MM.1S (cell line): ENCODE results near the gene TNRC18.

Experiments
- EZH2 ChIP-seq: fragments of 300-600 bp; sonication (generic); optimal IDR thresholded peaks from 2 replicates; pipeline ENCODE3; 2017; ENCODE audit warnings: low read depth, mild to moderate bottlenecking, antibody characterized with exemption, low read length, mixed read lengths
- EZH2phosphoT487 ChIP-seq: fragments of 300-600 bp; sonication (generic); IDR thresholded peaks from 2 replicates; pipeline ENCODE4 v1.6.1; 2018; ENCODE audit warnings: antibody characterized with exemption, low read length
- TF ChIP-seq, protein P1 (sequence below): fragments of 300-600 bp; sonication (generic); IDR thresholded peaks from 2 replicates; pipeline ENCODE4 v1.5.1; 2016; ENCODE audit warnings: antibody characterized with exemption, low read length, mixed read lengths

DNA sequence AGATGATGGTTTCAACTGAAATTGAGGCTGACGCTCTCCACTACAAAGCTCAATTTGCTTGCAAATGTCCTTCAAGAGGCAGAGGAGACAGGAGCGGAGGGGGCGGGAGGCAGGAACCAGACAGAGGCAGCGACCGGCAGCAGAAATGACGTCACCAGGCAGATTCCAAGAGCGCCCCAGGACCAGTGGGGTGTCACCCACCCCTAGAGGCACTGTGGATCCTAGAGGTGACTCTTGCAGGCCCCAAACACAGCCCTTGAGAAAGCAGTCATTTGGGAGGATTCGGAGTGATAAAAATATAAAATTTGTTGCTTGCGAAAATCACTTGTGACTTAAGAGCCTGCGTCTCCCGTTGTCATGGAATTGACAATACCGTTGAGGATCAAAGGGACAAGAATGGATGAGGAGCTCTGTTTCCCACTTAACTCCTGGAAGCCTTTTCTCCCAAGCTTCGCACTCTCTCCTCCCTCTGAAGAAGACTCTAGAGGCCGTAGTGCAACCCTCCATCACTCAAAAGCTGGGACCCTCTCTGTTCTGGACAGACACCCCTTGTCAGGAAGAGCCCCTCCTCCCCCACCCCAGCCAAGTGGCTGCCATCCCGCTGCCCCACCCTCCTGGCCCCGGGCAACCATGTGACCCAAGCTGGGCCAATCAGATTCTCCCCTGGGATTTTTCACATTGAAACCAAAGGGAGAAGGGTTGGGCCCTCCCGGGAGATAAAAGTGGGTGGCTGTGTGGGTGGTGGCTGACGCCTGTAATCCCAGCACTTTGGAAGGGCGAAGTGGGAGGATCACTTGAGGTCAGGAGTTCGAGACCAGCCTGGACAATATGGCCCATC lies 157.2 kb downstream of the TNRC18 start:
- TF ChIP-seq, protein P1, sequence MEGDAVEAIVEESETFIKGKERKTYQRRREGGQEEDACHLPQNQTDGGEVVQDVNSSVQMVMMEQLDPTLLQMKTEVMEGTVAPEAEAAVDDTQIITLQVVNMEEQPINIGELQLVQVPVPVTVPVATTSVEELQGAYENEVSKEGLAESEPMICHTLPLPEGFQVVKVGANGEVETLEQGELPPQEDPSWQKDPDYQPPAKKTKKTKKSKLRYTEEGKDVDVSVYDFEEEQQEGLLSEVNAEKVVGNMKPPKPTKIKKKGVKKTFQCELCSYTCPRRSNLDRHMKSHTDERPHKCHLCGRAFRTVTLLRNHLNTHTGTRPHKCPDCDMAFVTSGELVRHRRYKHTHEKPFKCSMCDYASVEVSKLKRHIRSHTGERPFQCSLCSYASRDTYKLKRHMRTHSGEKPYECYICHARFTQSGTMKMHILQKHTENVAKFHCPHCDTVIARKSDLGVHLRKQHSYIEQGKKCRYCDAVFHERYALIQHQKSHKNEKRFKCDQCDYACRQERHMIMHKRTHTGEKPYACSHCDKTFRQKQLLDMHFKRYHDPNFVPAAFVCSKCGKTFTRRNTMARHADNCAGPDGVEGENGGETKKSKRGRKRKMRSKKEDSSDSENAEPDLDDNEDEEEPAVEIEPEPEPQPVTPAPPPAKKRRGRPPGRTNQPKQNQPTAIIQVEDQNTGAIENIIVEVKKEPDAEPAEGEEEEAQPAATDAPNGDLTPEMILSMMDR: no peak
- TF ChIP-seq EZH2 (no peak), EZH2phosphoT487 (no peak)
